Liver (tissue), 9 donors: ENCODE measurements around the gene STPG1. TPM values are rescaled to one million over a fixed set of nuclear protein-coding genes. Genes with fewer than 3 reads are reported as not detected.
"Not testable (repeated sequence)": the region's sequence is repeated elsewhere in the genome, so short reads cannot be mapped to it uniquely, and the experiment has no call there.

Experiments used
- DNase-seq: peaks from one replicate; pipeline ENCODE4 v3.0.0-alpha.2; 2017; ENCODE audit warnings: low spot score
- H3K27ac ChIP-seq, 2 donors: one replicate each; pipeline ENCODE4 v1.7.0; 2013; ENCODE audit warnings: inconsistent platforms in 2 of 2, low read length in 2 of 2, control low read depth in 1 of 2, low read depth in 1 of 2, mild to moderate bottlenecking in 1 of 2
- H3K27me3 ChIP-seq, 4 donors: one replicate each; pipeline versions ENCODE4 v1.6.1 to v1.7.0; 2013; ENCODE audit warnings: low read length in 3 of 4, inconsistent platforms in 1 of 4, mild to moderate bottlenecking in 1 of 4, moderate library complexity in 1 of 4; ENCODE audit not compliant: control insufficient read depth in 4 of 4, insufficient read depth in 4 of 4
- H3K36me3 ChIP-seq, 4 donors: one replicate each; pipeline versions ENCODE4 v1.6.1 to v1.7.0; 2013; ENCODE audit warnings: low read length in 3 of 4, mild to moderate bottlenecking in 3 of 4, low read depth in 1 of 4, moderate library complexity in 1 of 4; ENCODE audit not compliant: control insufficient read depth in 4 of 4, insufficient read depth in 3 of 4
- H3K4me1 ChIP-seq, 4 donors: one replicate each; pipeline versions ENCODE4 v1.6.1 to v1.7.0; 2013; ENCODE audit warnings: low read length in 3 of 4, mild to moderate bottlenecking in 3 of 4, moderate library complexity in 1 of 4; ENCODE audit not compliant: control insufficient read depth in 4 of 4, insufficient read depth in 4 of 4
- H3K4me3 ChIP-seq, 3 donors: one replicate each; pipeline versions ENCODE4 v1.6.1 to v1.7.0; 2013; ENCODE audit warnings: low read length in 3 of 3, control low read depth in 1 of 3, low read depth in 1 of 3, mild to moderate bottlenecking in 1 of 3
- H3K9ac ChIP-seq, 2 donors: one replicate each; pipeline ENCODE4 v1.7.0; 2013; ENCODE audit warnings: low read length in 2 of 2, mild to moderate bottlenecking in 2 of 2, moderate library complexity in 2 of 2, control low read depth in 1 of 2, low read depth in 1 of 2
- H3K9me3 ChIP-seq, 4 donors: one replicate each; pipeline versions ENCODE4 v1.6.1 to v1.7.0; 2013; ENCODE audit warnings: low read length in 3 of 4; ENCODE audit not compliant: control insufficient read depth in 4 of 4
- GABPA ChIP-seq, 2 donors: IDR thresholded peaks in 1 of 2; conservative IDR thresholded peaks in 1 of 2; 2 replicates each; pipeline ENCODE4 v1.6.1; 2016; ENCODE audit warnings: antibody characterized with exemption in 2 of 2, mild to moderate bottlenecking in 1 of 2, moderate library complexity in 1 of 2
- HNF4A ChIP-seq, 2 donors: conservative IDR thresholded peaks; 2 replicates each; pipeline ENCODE4 v1.6.1; 2016; ENCODE audit warnings: antibody characterized with exemption in 2 of 2, mild to moderate bottlenecking in 2 of 2
- HNF4G ChIP-seq: IDR thresholded peaks from 2 replicates; pipeline ENCODE4 v1.6.1; 2016; ENCODE audit warnings: antibody characterized with exemption
- NR2F2 ChIP-seq: IDR thresholded peaks from 2 replicates; pipeline ENCODE4 v1.6.1; 2016; ENCODE audit warnings: antibody characterized with exemption
- RAD21 ChIP-seq, 2 donors: IDR thresholded peaks; 2 replicates each; pipeline ENCODE4 v1.6.1; 2016; ENCODE audit warnings: antibody characterized with exemption in 2 of 2, mild to moderate bottlenecking in 2 of 2
- SP1 ChIP-seq: IDR thresholded peaks from 2 replicates; pipeline ENCODE4 v1.6.1; 2018; ENCODE audit warnings: antibody characterized with exemption, mild to moderate bottlenecking
- TAF1 ChIP-seq: conservative IDR thresholded peaks from 2 replicates; pipeline ENCODE4 v1.6.1; 2016; ENCODE audit warnings: antibody characterized with exemption, mild to moderate bottlenecking
- YY1 ChIP-seq: IDR thresholded peaks from 2 replicates; pipeline ENCODE4 v1.6.1; 2016; ENCODE audit warnings: antibody characterized with exemption, mild to moderate bottlenecking
- WGBS: extraction: QIAGEN DNeasy Blood & Tissue Kit; methylation state at CpG from one replicate; pipeline ENCODE4 v1.1.7; 2013; 5-methylcytosine and 5-hydroxymethylcytosine counted together
- polyA plus RNA-seq, 2 donors: library from polyadenylated mRNA; stranded (reverse) in 1 of 2; unstranded in 1 of 2; fragments of 200-250 nt in 1 of 2; fragments of >200 nt in 1 of 2; fragmentation: Nextera tagmentation in 1 of 2; extraction: Ambion mirVana in 1 of 2; gene quantifications; one replicate each; pipeline versions ENCODE4 v1.2.1 to v1.2.3, GENCODE V29; 2013 to 2015
- total RNA-seq, 2 donors: library from RNA; depleted of rRNA; stranded (reverse); fragments of >200 nt; gene quantifications; one replicate each; pipeline ENCODE4 v1.2.3, GENCODE V29; 2014
- TF ChIP-seq, protein P1 (sequence below): IDR thresholded peaks from 2 replicates; pipeline ENCODE4 v1.6.1; 2016; ENCODE audit warnings: antibody characterized with exemption, mild to moderate bottlenecking
- TF ChIP-seq, protein P2 (sequence below): IDR thresholded peaks from 2 replicates; pipeline ENCODE4 v1.6.1; 2016; ENCODE audit warnings: antibody characterized with exemption
- TF ChIP-seq, protein P3 (sequence below): IDR thresholded peaks from 2 replicates; pipeline ENCODE4 v1.6.1; 2016; ENCODE audit warnings: antibody characterized with exemption
- TF ChIP-seq, protein P4 (sequence below): fragments of 150-350 bp; IDR thresholded peaks from 2 replicates; pipeline ENCODE4 v1.5.1; 2017; ENCODE audit warnings: improper control_type of control experiment, low read depth, low read length; ENCODE audit not compliant: missing input control
- donor health status: healthy.
- donor health status: healthy.
- donor health status: healthy.
- donor health status: healthy.
- donor health status: healthy.

Gene STPG1
- total and polyA plus RNA-seq, 4 donors = 0.92 to 2.9 (median 1.0) TPM

DNA sequence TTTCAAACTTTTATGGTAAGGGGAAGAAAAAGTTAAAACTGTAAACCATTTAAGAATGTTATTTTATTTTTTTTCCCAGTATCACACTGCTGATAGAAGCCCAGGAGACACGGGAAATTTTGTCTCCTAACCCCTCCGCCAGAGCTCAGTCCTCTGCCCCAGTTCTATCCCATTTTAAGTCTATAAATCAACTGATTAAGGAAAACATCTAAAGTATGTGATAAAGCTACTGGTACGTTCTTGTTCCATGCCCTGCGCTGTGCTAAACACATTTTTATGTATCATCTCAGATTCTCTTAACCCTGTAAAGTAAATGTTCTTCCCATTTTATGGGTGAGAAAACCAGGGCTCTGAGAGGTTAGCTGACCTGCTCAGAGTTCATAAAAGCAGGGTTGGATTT, 36.7 kb upstream of the STPG1 start:
- Histone ChIP-seq H3K9ac (no peak overlapping the region), H3K4me1 (no peaks in the 10 kb centered on the region), H3K27ac (no peak overlapping the region), H3K27me3 (no peaks in the 10 kb centered on the region), H3K9me3 (no peaks in the 10 kb centered on the region), H3K4me3 (no peak overlapping the region), H3K36me3 (peaks cover 0 to 15% (median 7%) of the 10 kb centered on the region in 4 donors)
- TF ChIP-seq TAF1 = no peak
- TF ChIP-seq, protein P1, sequence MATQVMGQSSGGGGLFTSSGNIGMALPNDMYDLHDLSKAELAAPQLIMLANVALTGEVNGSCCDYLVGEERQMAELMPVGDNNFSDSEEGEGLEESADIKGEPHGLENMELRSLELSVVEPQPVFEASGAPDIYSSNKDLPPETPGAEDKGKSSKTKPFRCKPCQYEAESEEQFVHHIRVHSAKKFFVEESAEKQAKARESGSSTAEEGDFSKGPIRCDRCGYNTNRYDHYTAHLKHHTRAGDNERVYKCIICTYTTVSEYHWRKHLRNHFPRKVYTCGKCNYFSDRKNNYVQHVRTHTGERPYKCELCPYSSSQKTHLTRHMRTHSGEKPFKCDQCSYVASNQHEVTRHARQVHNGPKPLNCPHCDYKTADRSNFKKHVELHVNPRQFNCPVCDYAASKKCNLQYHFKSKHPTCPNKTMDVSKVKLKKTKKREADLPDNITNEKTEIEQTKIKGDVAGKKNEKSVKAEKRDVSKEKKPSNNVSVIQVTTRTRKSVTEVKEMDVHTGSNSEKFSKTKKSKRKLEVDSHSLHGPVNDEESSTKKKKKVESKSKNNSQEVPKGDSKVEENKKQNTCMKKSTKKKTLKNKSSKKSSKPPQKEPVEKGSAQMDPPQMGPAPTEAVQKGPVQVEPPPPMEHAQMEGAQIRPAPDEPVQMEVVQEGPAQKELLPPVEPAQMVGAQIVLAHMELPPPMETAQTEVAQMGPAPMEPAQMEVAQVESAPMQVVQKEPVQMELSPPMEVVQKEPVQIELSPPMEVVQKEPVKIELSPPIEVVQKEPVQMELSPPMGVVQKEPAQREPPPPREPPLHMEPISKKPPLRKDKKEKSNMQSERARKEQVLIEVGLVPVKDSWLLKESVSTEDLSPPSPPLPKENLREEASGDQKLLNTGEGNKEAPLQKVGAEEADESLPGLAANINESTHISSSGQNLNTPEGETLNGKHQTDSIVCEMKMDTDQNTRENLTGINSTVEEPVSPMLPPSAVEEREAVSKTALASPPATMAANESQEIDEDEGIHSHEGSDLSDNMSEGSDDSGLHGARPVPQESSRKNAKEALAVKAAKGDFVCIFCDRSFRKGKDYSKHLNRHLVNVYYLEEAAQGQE = no peak
- 95% methylated on average over 4 of the region's 4 CpGs for WGBS
- DNase-seq = no peak

DNA sequence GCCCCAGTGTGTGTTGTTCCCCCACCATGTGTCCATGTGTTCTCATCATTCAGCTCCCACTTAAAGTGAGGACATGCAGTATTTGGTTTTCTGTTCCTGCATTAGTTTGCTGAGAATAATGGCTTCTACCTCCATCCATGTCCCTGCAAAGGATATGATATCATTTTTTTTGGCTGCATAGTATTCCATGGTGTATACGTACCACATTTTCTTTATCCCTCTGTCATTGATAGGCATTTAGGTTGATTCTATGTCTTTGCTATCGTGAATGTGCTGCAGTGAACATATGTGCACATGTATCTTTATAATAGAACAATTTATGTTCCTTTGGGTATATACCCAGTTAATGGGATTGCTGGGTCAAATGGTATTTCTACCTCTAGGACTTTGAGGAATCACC, 32.9 kb upstream of the STPG1 start:
- H3K36me3 ChIP-seq = peaks cover 0 to 13% (median 7%) of the 10 kb centered on the region in 4 donors

DNA sequence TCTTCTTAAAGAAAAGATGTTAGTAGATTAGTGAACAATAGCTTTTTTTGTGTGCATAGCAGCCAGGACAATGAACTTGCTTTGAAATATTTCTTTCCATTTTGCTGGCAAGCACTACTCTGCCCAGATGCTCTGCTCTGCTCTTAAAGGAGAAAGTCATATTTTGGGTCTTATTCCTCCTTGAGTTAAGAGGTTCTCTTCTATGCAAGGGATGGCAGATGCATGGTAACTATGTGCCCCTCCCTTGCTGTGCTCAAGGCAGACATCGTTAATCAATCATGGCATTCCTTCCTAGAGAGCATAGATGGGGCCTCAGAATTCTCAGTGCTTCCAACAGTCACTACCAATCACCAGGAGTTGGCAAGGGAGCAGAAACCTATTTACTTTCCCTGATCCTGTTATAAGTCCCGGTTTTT, 29.7 kb upstream of the STPG1 start:
- TF ChIP-seq TAF1 (no peak), YY1 (no peak)
- H3K9me3 ChIP-seq = no peaks in the 10 kb centered on the region
- no peaks in the 10 kb centered on the region for H3K4me1 ChIP-seq
- H3K9ac ChIP-seq = no peak overlapping the region
- H3K27ac ChIP-seq = no peak overlapping the region
- no peak for DNase-seq
- no peaks in the 10 kb centered on the region for H3K27me3 ChIP-seq
- no peak overlapping the region for H3K4me3 ChIP-seq
- peaks cover 0 to 5% (median 2%) of the 10 kb centered on the region in 4 donors for H3K36me3 ChIP-seq
- 59% methylated on average over 2 of the region's 2 CpGs for WGBS

More for the DNA sequence above, 32.9 kb upstream of the STPG1 start:
- H3K27ac ChIP-seq, H3K27me3 ChIP-seq, H3K4me3 ChIP-seq, H3K9ac ChIP-seq, DNase-seq, H3K4me1 ChIP-seq, H3K9me3 ChIP-seq: not testable (repeated sequence)
- WGBS = 98% methylated on average over 2 of the region's 2 CpGs

DNA sequence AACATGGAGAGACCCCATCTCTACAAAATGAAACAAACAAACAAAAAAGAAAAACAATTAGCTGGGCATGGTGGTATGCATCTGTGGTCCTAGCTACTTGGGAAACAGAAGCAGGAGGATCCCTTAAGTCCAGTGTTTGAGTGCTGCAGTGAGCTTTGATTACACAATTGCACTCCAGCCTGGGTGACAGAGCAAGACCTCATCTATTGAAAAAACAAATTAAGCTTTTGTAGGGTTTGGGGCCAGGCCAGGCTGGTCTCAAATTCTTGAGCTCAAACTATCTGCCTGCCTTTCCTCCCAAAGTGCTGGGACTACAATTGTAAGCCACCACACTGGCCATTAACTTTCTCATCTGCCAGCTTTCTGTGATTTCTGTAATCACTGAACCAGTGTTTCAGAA, 29.2 kb upstream of the STPG1 start:
- no peak for DNase-seq
- no peaks in the 10 kb centered on the region for H3K4me1 ChIP-seq
- no peak overlapping the region for H3K9ac ChIP-seq
- no peaks in the 10 kb centered on the region for H3K9me3 ChIP-seq
- H3K27ac ChIP-seq = no peak overlapping the region
- peaks cover 0 to 5% (median 2%) of the 10 kb centered on the region in 4 donors for H3K36me3 ChIP-seq
- H3K27me3 ChIP-seq = no peaks in the 10 kb centered on the region
- H3K4me3 ChIP-seq = no peak overlapping the region
- TF ChIP-seq GABPA (IDR thresholded peaks at IDR 0.05 in 1 of 2, conservative IDR thresholded peaks at IDR 0.05 in 1 of 2) = no peak
- TF ChIP-seq RAD21 (IDR thresholded peaks at IDR 0.05) = no peak
- TF ChIP-seq, protein P1 = no peak
- no peak for TF ChIP-seq NR2F2
- TF ChIP-seq SP1 = no peak
- TF ChIP-seq, protein P2, sequence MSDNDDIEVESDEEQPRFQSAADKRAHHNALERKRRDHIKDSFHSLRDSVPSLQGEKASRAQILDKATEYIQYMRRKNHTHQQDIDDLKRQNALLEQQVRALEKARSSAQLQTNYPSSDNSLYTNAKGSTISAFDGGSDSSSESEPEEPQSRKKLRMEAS = no peak
- TF ChIP-seq, protein P3, sequence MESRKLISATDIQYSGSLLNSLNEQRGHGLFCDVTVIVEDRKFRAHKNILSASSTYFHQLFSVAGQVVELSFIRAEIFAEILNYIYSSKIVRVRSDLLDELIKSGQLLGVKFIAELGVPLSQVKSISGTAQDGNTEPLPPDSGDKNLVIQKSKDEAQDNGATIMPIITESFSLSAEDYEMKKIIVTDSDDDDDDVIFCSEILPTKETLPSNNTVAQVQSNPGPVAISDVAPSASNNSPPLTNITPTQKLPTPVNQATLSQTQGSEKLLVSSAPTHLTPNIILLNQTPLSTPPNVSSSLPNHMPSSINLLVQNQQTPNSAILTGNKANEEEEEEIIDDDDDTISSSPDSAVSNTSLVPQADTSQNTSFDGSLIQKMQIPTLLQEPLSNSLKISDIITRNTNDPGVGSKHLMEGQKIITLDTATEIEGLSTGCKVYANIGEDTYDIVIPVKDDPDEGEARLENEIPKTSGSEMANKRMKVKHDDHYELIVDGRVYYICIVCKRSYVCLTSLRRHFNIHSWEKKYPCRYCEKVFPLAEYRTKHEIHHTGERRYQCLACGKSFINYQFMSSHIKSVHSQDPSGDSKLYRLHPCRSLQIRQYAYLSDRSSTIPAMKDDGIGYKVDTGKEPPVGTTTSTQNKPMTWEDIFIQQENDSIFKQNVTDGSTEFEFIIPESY = no peak
- TF ChIP-seq, protein P4, sequence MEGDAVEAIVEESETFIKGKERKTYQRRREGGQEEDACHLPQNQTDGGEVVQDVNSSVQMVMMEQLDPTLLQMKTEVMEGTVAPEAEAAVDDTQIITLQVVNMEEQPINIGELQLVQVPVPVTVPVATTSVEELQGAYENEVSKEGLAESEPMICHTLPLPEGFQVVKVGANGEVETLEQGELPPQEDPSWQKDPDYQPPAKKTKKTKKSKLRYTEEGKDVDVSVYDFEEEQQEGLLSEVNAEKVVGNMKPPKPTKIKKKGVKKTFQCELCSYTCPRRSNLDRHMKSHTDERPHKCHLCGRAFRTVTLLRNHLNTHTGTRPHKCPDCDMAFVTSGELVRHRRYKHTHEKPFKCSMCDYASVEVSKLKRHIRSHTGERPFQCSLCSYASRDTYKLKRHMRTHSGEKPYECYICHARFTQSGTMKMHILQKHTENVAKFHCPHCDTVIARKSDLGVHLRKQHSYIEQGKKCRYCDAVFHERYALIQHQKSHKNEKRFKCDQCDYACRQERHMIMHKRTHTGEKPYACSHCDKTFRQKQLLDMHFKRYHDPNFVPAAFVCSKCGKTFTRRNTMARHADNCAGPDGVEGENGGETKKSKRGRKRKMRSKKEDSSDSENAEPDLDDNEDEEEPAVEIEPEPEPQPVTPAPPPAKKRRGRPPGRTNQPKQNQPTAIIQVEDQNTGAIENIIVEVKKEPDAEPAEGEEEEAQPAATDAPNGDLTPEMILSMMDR = no peak
- TF ChIP-seq HNF4G = no peak
- TF ChIP-seq HNF4A (conservative IDR thresholded peaks at IDR 0.05) = no peak
